GM23338 (cell line): ENCODE measurements around the gene LRIT2.

Experiments
- CREB1 ChIP-seq: fragments of 250-450 bp; sonication (Bioruptor Pico); IDR thresholded peaks from 2 replicates; pipeline ENCODE4 v1.5.0; 2020; ENCODE audit warnings: low read depth, mild to moderate bottlenecking, moderate library complexity
- CTCF ChIP-seq, 2 experiments: fragments of 200-600 bp in 1 of 2; sonication (generic) in 1 of 2; conservative IDR thresholded peaks; 2 replicates each; pipeline versions ENCODE4 v1.5.1 to v1.6.1; 2016 to 2017; ENCODE audit warnings: antibody characterized with exemption in 2 of 2, low read depth in 2 of 2, mild to moderate bottlenecking in 2 of 2, moderate library complexity in 1 of 2
- EZH2 ChIP-seq: fragments of 200-600 bp; sonication (generic); IDR thresholded peaks from one replicate; pipeline ENCODE4 v1.8.0; 2017; ENCODE audit warnings: antibody characterized with exemption, mild to moderate bottlenecking, low read depth; ENCODE audit not compliant: unreplicated experiment
- EZH2phosphoT487 ChIP-seq: fragments of 200-600 bp; sonication (generic); IDR thresholded peaks from one replicate; pipeline ENCODE4 v1.8.1; 2018; ENCODE audit warnings: antibody characterized with exemption; ENCODE audit not compliant: unreplicated experiment
- JUNB ChIP-seq: IDR thresholded peaks from one replicate; pipeline ENCODE4 v1.6.1; 2016; ENCODE audit warnings: antibody characterized with exemption; ENCODE audit not compliant: unreplicated experiment
- NANOG ChIP-seq: IDR thresholded peaks from 2 replicates; pipeline ENCODE4 v1.6.1; 2016; ENCODE audit warnings: antibody characterized with exemption, borderline replicate concordance
- POLR2AphosphoS5 ChIP-seq: IDR thresholded peaks from 2 replicates; pipeline ENCODE4 v1.6.1; 2016; ENCODE audit warnings: antibody characterized with exemption, low read depth
- REST ChIP-seq: IDR thresholded peaks from one replicate; pipeline ENCODE4 v1.6.1; 2018; ENCODE audit warnings: antibody characterized with exemption; ENCODE audit not compliant: unreplicated experiment
- ZNF114 ChIP-seq: fragments of 250-450 bp; sonication (Bioruptor Pico); IDR thresholded peaks from 2 replicates; pipeline ENCODE4 v1.5.0; 2020; ENCODE audit warnings: mild to moderate bottlenecking, moderate library complexity
- ZNF331 ChIP-seq: fragments of 250-450 bp; sonication (Bioruptor Pico); IDR thresholded peaks from 2 replicates; pipeline ENCODE4 v1.5.0; 2020; ENCODE audit warnings: low read depth, mild to moderate bottlenecking, moderate library complexity

DNA sequence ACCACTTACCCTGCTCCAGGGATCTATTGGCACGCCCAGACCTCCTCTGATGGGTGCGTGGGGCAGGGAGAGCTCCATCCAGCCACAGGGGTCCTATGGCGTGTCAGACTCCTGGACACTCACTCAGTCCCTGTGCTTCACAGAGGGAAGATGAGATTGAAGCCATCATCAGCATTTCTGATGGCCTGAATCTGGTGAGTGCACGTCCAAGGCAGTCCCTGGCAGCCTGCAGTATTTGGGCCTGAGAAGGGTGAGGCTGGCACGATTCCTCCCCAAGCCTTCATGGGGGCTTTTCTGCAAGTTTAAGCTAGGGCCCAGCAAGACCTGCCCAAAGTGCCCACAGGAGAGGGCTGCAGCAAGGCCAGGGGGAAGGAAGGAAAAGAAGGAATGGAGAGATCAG, 27.7 kb downstream of the LRIT2 start:
- TF ChIP-seq CTCF (conservative IDR thresholded peaks at IDR 0.05; ENCODE audit: low read depth in 2 of 2) (no peak), POLR2AphosphoS5 (no peak), EZH2 (no peak), NANOG (no peak), JUNB (no peak), EZH2phosphoT487 (no peak), REST (no peak), ZNF331 (CRISPR knock-in tag) (no peak), CREB1 (no peak), ZNF114 (CRISPR knock-in tag) (no peak)
